OCI-LY3 (cell line): ENCODE data around the gene CA12.

Source experiments
- H2AFZ ChIP-seq: fragments of 200-600, 300-600 bp; shearing (Covaris generic); 2 replicates; pipeline ENCODE4 v1.6.0; 2014; ENCODE audit warnings: antibody characterized with exemption, low read depth, low read length
- H3K27ac ChIP-seq: fragments of 200-600, 300-600 bp; sonication (generic); 2 replicates; pipeline ENCODE4 v1.5.1; 2014; ENCODE audit warnings: mild to moderate bottlenecking, low read length, moderate library complexity, mixed read lengths
- H3K27me3 ChIP-seq: fragments of 200-600, 300-600 bp; sonication (generic); 2 replicates; pipeline ENCODE4 v1.6.1; 2014; ENCODE audit warnings: low read depth, low read length, mixed read lengths
- H3K36me3 ChIP-seq: fragments of 200-600, 300-600 bp; sonication (generic); replicated peaks from 2 replicates; pipeline ENCODE3; 2014; ENCODE audit warnings: low read depth, low read length, mixed read lengths
- H3K4me1 ChIP-seq: fragments of 300-600, 200-600 bp; sonication (generic); 2 replicates; pipeline ENCODE4 v1.6.1; 2014; ENCODE audit warnings: low read length, mixed read lengths
- H3K4me2 ChIP-seq: fragments of 200-600, 300-600 bp; sonication (generic); 2 replicates; pipeline ENCODE4 v1.6.1; 2014; ENCODE audit warnings: low read length, mixed read lengths
- H3K4me3 ChIP-seq: fragments of 300-600, 200-600 bp; sonication (generic); 2 replicates; pipeline ENCODE4 v1.5.1; 2014; ENCODE audit warnings: antibody characterized with exemption, mild to moderate bottlenecking, low read length, moderate library complexity
- H3K79me2 ChIP-seq: fragments of 300-600, 200-600 bp; shearing (Covaris generic); 2 replicates; pipeline ENCODE4 v1.6.1; 2014; ENCODE audit warnings: mild to moderate bottlenecking, low read length, mixed read lengths
- H3K9ac ChIP-seq: fragments of 300-600, 200-600 bp; shearing (Covaris generic); 2 replicates; pipeline ENCODE4 v1.6.0; 2014; ENCODE audit warnings: mild to moderate bottlenecking, low read length, moderate library complexity
- H3K9me3 ChIP-seq: fragments of 200-600, 300-600 bp; shearing (Covaris generic); 2 replicates; pipeline ENCODE4 v1.6.1; 2014; ENCODE audit warnings: low read length, mixed read lengths; ENCODE audit not compliant: insufficient read depth
- H4K20me1 ChIP-seq: fragments of 200-600, 300-600 bp; sonication (generic); 2 replicates; pipeline ENCODE4 v1.6.1; 2016; ENCODE audit warnings: low read length, mixed read lengths; ENCODE audit not compliant: insufficient read depth
- EZH2phosphoT487 ChIP-seq: fragments of 200-600 bp; shearing (Covaris generic); IDR thresholded peaks from 2 replicates; pipeline ENCODE4 v1.6.1; 2018; ENCODE audit warnings: antibody characterized with exemption, mixed run types, low read depth
- TF ChIP-seq, protein P1 (sequence below): fragments of 200-600, 300-600 bp; sonication (generic); IDR thresholded peaks from 2 replicates; pipeline ENCODE4 v1.5.1; 2014; ENCODE audit warnings: antibody characterized with exemption, low read length, low read depth

The CA12 gene

GRCh38 chr15:63409179-63409578 is 27.5 kb upstream of the CA12 start:
- H3K79me2 ChIP-seq, result no peaks in the 10 kb centered on the region
- no peak overlapping the region for H3K4me2 ChIP-seq
- H3K4me3 ChIP-seq, result no peak overlapping the region
- no peak overlapping the region for H3K9ac ChIP-seq
- no peaks in the 10 kb centered on the region for H3K36me3 ChIP-seq
- no peak for TF ChIP-seq EZH2phosphoT487
- TF ChIP-seq, protein P1, sequence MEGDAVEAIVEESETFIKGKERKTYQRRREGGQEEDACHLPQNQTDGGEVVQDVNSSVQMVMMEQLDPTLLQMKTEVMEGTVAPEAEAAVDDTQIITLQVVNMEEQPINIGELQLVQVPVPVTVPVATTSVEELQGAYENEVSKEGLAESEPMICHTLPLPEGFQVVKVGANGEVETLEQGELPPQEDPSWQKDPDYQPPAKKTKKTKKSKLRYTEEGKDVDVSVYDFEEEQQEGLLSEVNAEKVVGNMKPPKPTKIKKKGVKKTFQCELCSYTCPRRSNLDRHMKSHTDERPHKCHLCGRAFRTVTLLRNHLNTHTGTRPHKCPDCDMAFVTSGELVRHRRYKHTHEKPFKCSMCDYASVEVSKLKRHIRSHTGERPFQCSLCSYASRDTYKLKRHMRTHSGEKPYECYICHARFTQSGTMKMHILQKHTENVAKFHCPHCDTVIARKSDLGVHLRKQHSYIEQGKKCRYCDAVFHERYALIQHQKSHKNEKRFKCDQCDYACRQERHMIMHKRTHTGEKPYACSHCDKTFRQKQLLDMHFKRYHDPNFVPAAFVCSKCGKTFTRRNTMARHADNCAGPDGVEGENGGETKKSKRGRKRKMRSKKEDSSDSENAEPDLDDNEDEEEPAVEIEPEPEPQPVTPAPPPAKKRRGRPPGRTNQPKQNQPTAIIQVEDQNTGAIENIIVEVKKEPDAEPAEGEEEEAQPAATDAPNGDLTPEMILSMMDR, result no peak
- H3K9me3 ChIP-seq, result no peaks in the 10 kb centered on the region
- H3K4me1 ChIP-seq, result peaks cover 14% of the 10 kb centered on the region
- no peak overlapping the region for H2AFZ ChIP-seq
- H4K20me1 ChIP-seq, result no peaks in the 10 kb centered on the region
- no peak overlapping the region for H3K27ac ChIP-seq
- no peaks in the 10 kb centered on the region for H3K27me3 ChIP-seq

GRCh38 chr15:63408524-63408923 is 26.9 kb upstream of the CA12 start:
- Histone ChIP-seq H4K20me1 (no peaks in the 10 kb centered on the region), H3K36me3 (no peaks in the 10 kb centered on the region), H3K4me1 (peaks cover 14% of the 10 kb centered on the region), H3K4me3 (no peak overlapping the region), H3K9ac (no peak overlapping the region), H3K27ac (no peak overlapping the region), H3K79me2 (no peaks in the 10 kb centered on the region), H2AFZ (no peak overlapping the region), H3K27me3 (no peaks in the 10 kb centered on the region), H3K4me2 (no peak overlapping the region), H3K9me3 (no peaks in the 10 kb centered on the region)
- no peak for TF ChIP-seq EZH2phosphoT487
- TF ChIP-seq, protein P1, result no peak

- Histone ChIP-seq H3K27ac (no peak overlapping the region), H3K9me3 (no peaks in the 10 kb centered on the region), H3K79me2 (no peaks in the 10 kb centered on the region), H3K27me3 (no peaks in the 10 kb centered on the region), H3K36me3 (no peaks in the 10 kb centered on the region), H3K4me1 (peaks cover 14% of the 10 kb centered on the region), H2AFZ (no peak overlapping the region), H4K20me1 (no peaks in the 10 kb centered on the region), H3K4me3 (no peak overlapping the region), H3K9ac (no peak overlapping the region), H3K4me2 (no peak overlapping the region)
- TF ChIP-seq, protein P1, result no peak
- TF ChIP-seq EZH2phosphoT487, result no peak
Measured at GRCh38 chr15:63407612-63408011, 26.0 kb upstream of the CA12 start.

GRCh38 chr15:63405683-63406390 is 24.2 kb upstream of the CA12 start:
- Histone ChIP-seq H4K20me1 (no peaks in the 10 kb centered on the region), H3K36me3 (no peaks in the 10 kb centered on the region), H3K27me3 (no peaks in the 10 kb centered on the region), H3K4me1 (peaks cover 14% of the 10 kb centered on the region), H3K27ac (no peak overlapping the region), H3K9ac (no peak overlapping the region), H3K9me3 (no peaks in the 10 kb centered on the region), H3K79me2 (no peaks in the 10 kb centered on the region), H2AFZ (no peak overlapping the region), H3K4me3 (no peak overlapping the region), H3K4me2 (peak overlapping the region; percentile 39)
- no peak for TF ChIP-seq EZH2phosphoT487
- TF ChIP-seq, protein P1, result no peak
